PC-9 (cell line): ENCODE data around the gene KRTAP10-6. TPM values are rescaled to one million over a fixed set of nuclear protein-coding genes. Genes with fewer than 3 reads are reported as not detected.

ENCODE experiments used
- BruUV-seq: library from RNA; stranded (reverse); fragments of 400-500 nt; replicated peaks from 2 replicates; lab custom pipeline; 2021; lab: Mats Ljungman, UMichigan
- CTCF ChIA-PET: fragments of 300-600 bp; sonication (Branson Sonifier 250); formaldehyde crosslinking; loops from one replicate; lab custom pipeline; 2022; ENCODE audit warnings: antibody characterized with exemption; lab: Charles Lee
- POLR2A ChIA-PET: fragments of 300-600 bp; sonication (Branson Sonifier 250); formaldehyde crosslinking; loops from one replicate; lab custom pipeline; 2022; ENCODE audit warnings: antibody characterized with exemption; ENCODE audit not compliant: unreplicated experiment; lab: Charles Lee
- DNase-seq, 2 experiments: peaks; one replicate each; pipeline versions ENCODE4 v3.0.0 to v3.0.0-alpha.2; 2015 to 2022; ENCODE audit warnings: mixed read lengths in 1 of 2
- H2AFZ ChIP-seq: fragments of 200-600 bp; sonication (generic); 2 replicates; pipeline ENCODE4 v1.8.1; 2017; ENCODE audit warnings: antibody characterized with exemption
- H3F3A ChIP-seq: fragments of 200-600 bp; sonication (generic); 2 replicates; pipeline ENCODE4 v1.8.1; 2017; ENCODE audit warnings: antibody characterized with exemption, mild to moderate bottlenecking, low read depth; ENCODE audit not compliant: insufficient read depth
- H3K27ac ChIP-seq: fragments of 200-600 bp; sonication (generic); 2 replicates; pipeline ENCODE4 v1.6.1; 2016; ENCODE audit warnings: mixed run types
- H3K27me3 ChIP-seq: fragments of 200-600 bp; sonication (generic); 2 replicates; pipeline ENCODE4 v1.6.1; 2016; ENCODE audit warnings: low read depth, mixed run types; ENCODE audit not compliant: insufficient read depth
- H3K36me3 ChIP-seq: fragments of 200-600 bp; sonication (generic); 2 replicates; pipeline ENCODE4 v1.6.1; 2016; ENCODE audit warnings: low read depth, mixed run types
- H3K4me1 ChIP-seq: fragments of 200-600 bp; sonication (generic); replicated peaks from 2 replicates; pipeline ENCODE4 v1.6.1; 2016; ENCODE audit warnings: mixed run types; ENCODE audit not compliant: insufficient read depth
- H3K4me2 ChIP-seq: fragments of 200-600 bp; sonication (generic); 2 replicates; pipeline ENCODE4 v1.6.1; 2017; ENCODE audit warnings: mixed run types
- H3K4me3 ChIP-seq: fragments of 200-600 bp; sonication (generic); 2 replicates; pipeline ENCODE4 v1.6.1; 2016; ENCODE audit warnings: mixed run types
- H3K79me2 ChIP-seq: fragments of 200-600 bp; sonication (generic); 2 replicates; pipeline ENCODE4 v1.6.1; 2017; ENCODE audit warnings: low read depth, mixed run types
- H3K9me2 ChIP-seq: fragments of 200-600 bp; sonication (generic); 2 replicates; pipeline ENCODE4 v1.8.1; 2017; ENCODE audit warnings: mild to moderate bottlenecking; ENCODE audit not compliant: insufficient read depth
- H3K9me3 ChIP-seq: fragments of 200-600 bp; sonication (generic); 2 replicates; pipeline ENCODE4 v1.8.1; 2016; ENCODE audit warnings: low read depth; ENCODE audit not compliant: insufficient read depth
- H4K20me1 ChIP-seq: fragments of 200-600 bp; sonication (generic); 2 replicates; pipeline ENCODE4 v1.8.1; 2017; ENCODE audit not compliant: insufficient read depth
- CTCF ChIP-seq: fragments of 200-600 bp; sonication (generic); conservative IDR thresholded peaks from 2 replicates; pipeline ENCODE4 v1.6.1; 2017; ENCODE audit warnings: mixed run types, antibody characterized with exemption, mild to moderate bottlenecking, moderate library complexity
- EZH2 ChIP-seq: fragments of 200-600 bp; sonication (generic); IDR thresholded peaks from 2 replicates; pipeline ENCODE4 v1.8.0; 2017; ENCODE audit warnings: antibody characterized with exemption, low read depth
- intact Hi-C: fragments of 100-400 bp; cut with micrococcal nuclease; formaldehyde crosslinking; loops from one replicate; pipeline ENCODE4 v1.10.0; 2022; ENCODE audit not compliant: unreplicated experiment
- total RNA-seq: library from RNA; stranded (reverse); gene quantifications from 2 replicates; pipeline ENCODE4 v1.2.3, GENCODE V29; 2021

The KRTAP10-6 gene
- total RNA-seq, 1 experiment from 2014 or later: not detected

DNA sequence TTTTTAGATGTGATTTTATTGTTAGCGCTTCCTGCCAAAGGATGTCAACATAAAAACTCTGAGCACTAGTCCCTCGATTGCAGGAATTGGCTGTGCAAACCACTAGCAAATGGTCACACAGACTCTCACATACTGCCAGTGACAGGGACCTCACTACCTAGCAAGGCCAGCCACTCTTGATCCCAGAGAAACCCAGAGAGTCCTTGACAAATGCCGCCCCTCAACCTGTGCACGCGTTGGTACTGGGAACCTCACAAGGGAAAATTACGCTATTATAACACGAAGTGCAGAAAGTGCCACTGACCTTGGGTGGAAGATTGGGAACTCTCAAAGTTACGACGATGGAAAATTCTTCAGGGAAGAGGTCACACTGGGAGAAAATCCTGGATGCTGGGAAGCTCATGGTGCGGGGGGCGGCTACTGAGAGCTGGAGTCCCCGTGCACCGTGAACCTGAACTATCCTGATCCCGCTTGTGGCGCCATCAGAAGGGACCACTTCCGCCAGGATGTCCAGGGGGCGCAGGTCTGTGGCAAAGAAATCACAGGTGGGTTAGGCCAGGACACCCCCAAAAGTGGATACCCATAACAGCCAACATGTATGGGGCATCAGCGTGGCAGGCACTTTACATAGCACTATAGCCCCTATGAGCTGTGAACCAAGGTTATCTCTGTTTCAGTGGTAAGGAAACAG, 24.7 kb downstream of the KRTAP10-6 start:
- no peak overlapping the region for H3K4me3 ChIP-seq
- no peaks in the 10 kb centered on the region for H3K4me1 ChIP-seq
- no peaks in the 10 kb centered on the region for H3K79me2 ChIP-seq
- H2AFZ ChIP-seq: no peak overlapping the region
- ChIA-PET POLR2A (no interaction called here), CTCF (no interaction called here)
- H4K20me1 ChIP-seq: no peaks in the 10 kb centered on the region
- intact Hi-C loops: no loop called here
- H3K27ac ChIP-seq: no peak overlapping the region
- peaks cover 62% of the 10 kb centered on the region for H3K27me3 ChIP-seq
- no TSS peak for BruUV-seq
- H3K9me3 ChIP-seq: no peaks in the 10 kb centered on the region
- no peaks in the 10 kb centered on the region for H3K9me2 ChIP-seq
- H3K36me3 ChIP-seq: no peaks in the 10 kb centered on the region
- no peak overlapping the region for H3K4me2 ChIP-seq
- TF ChIP-seq EZH2: no peak
- TF ChIP-seq CTCF: no peak
- no peaks in the 10 kb centered on the region for H3F3A ChIP-seq
- DNase-seq: no peak

- H3K9me2 ChIP-seq: no peaks in the 10 kb centered on the region
- H4K20me1 ChIP-seq: no peaks in the 10 kb centered on the region
- no peak for DNase-seq
- H3K79me2 ChIP-seq: no peaks in the 10 kb centered on the region
- no peaks in the 10 kb centered on the region for H3F3A ChIP-seq
- H3K27me3 ChIP-seq: peaks cover 56% of the 10 kb centered on the region
- ChIA-PET POLR2A (no interaction called here), CTCF (no interaction called here)
- H3K9me3 ChIP-seq: no peaks in the 10 kb centered on the region
- H3K4me2 ChIP-seq: no peak overlapping the region
- H3K4me3 ChIP-seq: no peak overlapping the region
- TF ChIP-seq CTCF (no peak), EZH2 (no peak)
- intact Hi-C loops: no loop called here
- H2AFZ ChIP-seq: no peak overlapping the region
- H3K36me3 ChIP-seq: no peaks in the 10 kb centered on the region
- no peak overlapping the region for H3K27ac ChIP-seq
- BruUV-seq: no TSS peak
- no peaks in the 10 kb centered on the region for H3K4me1 ChIP-seq
Measured at GRCh38 chr21:44566403-44566802, 25.9 kb downstream of the KRTAP10-6 start.

DNA sequence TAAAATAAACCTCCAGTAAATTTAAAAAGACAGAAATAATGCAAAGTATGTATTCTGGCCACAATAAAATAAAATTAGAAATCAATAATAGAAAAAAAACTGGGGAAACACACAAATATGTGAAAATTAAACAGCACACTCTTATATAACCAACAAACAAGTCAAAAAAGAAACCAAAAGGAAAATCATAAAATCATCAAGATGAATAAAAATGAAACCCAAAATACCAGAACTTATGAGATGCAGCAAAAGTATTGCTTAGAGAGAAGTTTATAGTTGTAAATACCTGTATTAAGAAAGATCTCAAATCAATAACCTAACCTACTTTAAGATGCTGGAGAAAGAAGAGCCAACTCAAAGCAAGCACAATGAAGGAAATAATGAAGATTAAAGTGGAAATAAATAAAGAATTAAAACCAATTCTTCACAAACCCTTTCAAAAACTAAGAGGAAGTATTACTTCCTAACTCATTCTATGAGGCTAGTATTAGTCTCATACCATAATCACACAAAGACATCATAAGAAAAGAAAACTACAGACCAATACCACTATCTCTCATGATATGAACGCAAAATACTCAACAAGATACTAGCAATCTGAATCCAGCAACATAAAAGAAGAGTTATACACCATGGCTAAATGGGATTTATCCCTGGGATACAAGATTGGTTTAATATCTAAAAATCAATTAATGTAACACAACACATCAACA, 27.3 kb downstream of the KRTAP10-6 start:
- DNase-seq: no peak
- Histone ChIP-seq H3K27ac (no peak overlapping the region), H3K4me3 (no peak overlapping the region), H3K9me3 (no peaks in the 10 kb centered on the region), H3K27me3 (peaks cover 43% of the 10 kb centered on the region; the same call in 1 of the 2 replicates), H3K4me2 (no peak overlapping the region), H4K20me1 (no peaks in the 10 kb centered on the region), H2AFZ (no peak overlapping the region), H3K4me1 (no peaks in the 10 kb centered on the region), H3K9me2 (no peaks in the 10 kb centered on the region), H3K79me2 (no peaks in the 10 kb centered on the region), H3F3A (no peaks in the 10 kb centered on the region), H3K36me3 (no peaks in the 10 kb centered on the region)
- POLR2A ChIA-PET: no interaction called here
- TF ChIP-seq EZH2 (no peak), CTCF (no peak)
- CTCF ChIA-PET: no interaction called here
- intact Hi-C loops: no loop called here
- BruUV-seq: no TSS peak
